HuH-7 (cell line): ENCODE data around the gene ITGB1.

Source experiments
- DNase-seq: peaks from one replicate; pipeline ENCODE4 v3.0.0; 2011; ENCODE audit warnings: low spot score

ITGB1 gene

DNA sequence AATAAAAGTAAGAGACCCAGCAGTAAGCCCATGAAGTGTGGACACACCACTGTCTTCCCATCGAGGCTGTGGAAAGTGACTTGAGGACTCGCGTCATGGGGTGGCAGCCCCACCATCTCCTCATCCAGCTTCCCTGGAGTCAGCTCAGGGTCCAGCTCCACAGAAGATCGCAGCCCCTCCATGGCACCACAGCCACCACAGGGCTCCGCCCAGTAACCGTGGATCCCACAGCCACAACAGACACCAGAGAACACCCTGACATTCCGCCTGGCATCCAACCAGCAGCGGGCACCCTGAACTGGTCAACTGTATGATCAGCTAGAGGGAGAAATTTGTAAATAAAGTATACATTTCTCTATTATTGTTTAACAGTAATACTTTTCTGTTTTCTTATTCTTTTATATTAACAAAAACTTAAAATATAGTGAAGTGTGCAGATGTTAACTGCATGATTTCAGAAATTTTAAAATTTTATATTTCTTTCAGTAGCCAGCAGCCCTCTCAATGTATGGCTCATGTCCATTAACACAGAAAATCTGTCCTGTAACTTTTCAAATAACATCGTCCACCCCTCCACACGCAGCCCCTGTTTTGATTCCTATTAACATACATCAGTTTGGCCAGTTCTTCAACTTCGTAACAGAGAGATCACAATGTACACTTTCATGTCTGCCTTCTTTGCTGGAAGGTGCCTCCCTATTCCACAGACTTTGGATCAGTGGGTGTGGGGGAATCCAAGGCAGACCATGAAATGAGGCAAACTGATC, 69.7 kb downstream of the ITGB1 start:
- no peak for DNase-seq

GRCh38 chr10:32887481-32887880, 70.5 kb downstream of the ITGB1 start:
- DNase-seq = no peak

- no peak for DNase-seq
Observed at GRCh38 chr10:32882076-32882475, 76.0 kb downstream of the ITGB1 start.

DNA sequence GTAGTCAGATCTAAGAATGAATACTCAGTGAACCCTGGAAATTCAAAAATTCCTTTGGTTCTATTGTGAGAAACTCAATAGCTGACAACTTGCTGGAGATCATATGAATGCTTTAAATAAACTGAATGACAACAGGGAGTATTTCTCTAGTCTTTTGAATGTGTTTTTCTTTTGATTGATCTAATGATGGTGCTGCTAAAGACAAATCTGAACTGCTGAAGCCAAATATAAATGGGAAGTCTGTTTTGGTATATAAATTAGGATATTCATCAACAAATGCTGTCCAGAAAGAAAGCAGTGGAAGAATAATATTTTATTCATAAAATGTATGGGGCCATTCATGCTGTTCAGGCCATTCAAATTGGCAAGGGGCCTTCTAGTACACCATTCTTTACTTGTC, 79.4 kb downstream of the ITGB1 start:
- DNase-seq = no peak

- no peak for DNase-seq
Observed at GRCh38 chr10:32877915-32878314, 80.1 kb downstream of the ITGB1 start.

GRCh38 chr10:32865170-32865569, 92.9 kb downstream of the ITGB1 start:
- no peak for DNase-seq

GRCh38 chr10:32854435-32854834, 103.6 kb downstream of the ITGB1 start:
- DNase-seq = no peak

- no peak for DNase-seq
Observed at GRCh38 chr10:32851301-32851700, 106.7 kb downstream of the ITGB1 start.
